AG09309 (cell line): ENCODE data around the gene BTBD9.

Source experiments
- DNase-seq: peaks from one replicate; pipeline ENCODE4 v3.0.0-alpha.2; 2010; ENCODE audit warnings: low read depth
- H3K4me3 ChIP-seq: 2 replicates; pipeline ENCODE4 v1.5.1; 2011; ENCODE audit warnings: mild to moderate bottlenecking, low read depth, low read length, moderate library complexity; ENCODE audit not compliant: control insufficient read depth
- CTCF ChIP-seq: IDR thresholded peaks from 2 replicates; pipeline ENCODE4 v1.5.1; 2011; ENCODE audit warnings: mild to moderate bottlenecking, low read depth, low read length, inconsistent platforms; ENCODE audit not compliant: insufficient read depth, control insufficient read depth; ENCODE audit errors: missing control alignments

The BTBD9 gene

GRCh38 chr6:38452816-38453660 is 186.7 kb downstream of the BTBD9 start:
- no peak overlapping the region for H3K4me3 ChIP-seq
- DNase-seq, result no peak
- TF ChIP-seq CTCF, result no peak

- no peak overlapping the region for H3K4me3 ChIP-seq
- no peak for TF ChIP-seq CTCF
- no peak for DNase-seq
Measured at GRCh38 chr6:38450717-38451116, 189.0 kb downstream of the BTBD9 start.

- DNase-seq, result no peak
- no peak for TF ChIP-seq CTCF
- no peak overlapping the region for H3K4me3 ChIP-seq
Measured at GRCh38 chr6:38445925-38446324, 193.8 kb downstream of the BTBD9 start.

- no peak for DNase-seq
- no peak for TF ChIP-seq CTCF
- no peak overlapping the region for H3K4me3 ChIP-seq
Measured at GRCh38 chr6:38445336-38445735, 194.4 kb downstream of the BTBD9 start.

- no peak for TF ChIP-seq CTCF
- H3K4me3 ChIP-seq, result no peak overlapping the region
- no peak for DNase-seq
Measured at GRCh38 chr6:38443352-38444144, 196.2 kb downstream of the BTBD9 start.

- no peak overlapping the region for H3K4me3 ChIP-seq
- DNase-seq, result no peak
- TF ChIP-seq CTCF, result no peak
Measured at GRCh38 chr6:38438097-38438496, 201.6 kb downstream of the BTBD9 start.
